Natural killer cell (primary cell): ENCODE data around the gene AKAP11. TPM values are rescaled to one million over a fixed set of nuclear protein-coding genes. Genes with fewer than 3 reads are reported as not detected.

Experiments used
- ATAC-seq, 3 donors: fragments of 150-1000 bp in 2 of 3; fragments of 200-7000 bp in 1 of 3; cut with Tn5 transposase; 1 replicate in 1 of 3; 2 replicates in 2 of 3; pipeline ENCODE4 v1.10.0; 2021; ENCODE audit warnings: mild to moderate bottlenecking in 2 of 3, moderate library complexity in 2 of 3
- DNase-seq, 2 donors: peaks; one replicate each; pipeline versions ENCODE4 v3.0.0 to v3.0.0-alpha.2; 2013 to 2021; ENCODE audit warnings: mixed read lengths in 1 of 2
- H3K27ac ChIP-seq: one replicate; pipeline ENCODE4 v1.5.1; 2013; ENCODE audit warnings: mild to moderate bottlenecking, low read length
- H3K27me3 ChIP-seq: one replicate; pipeline ENCODE4 v1.6.1; 2013; ENCODE audit warnings: low read length; ENCODE audit not compliant: control insufficient read depth, insufficient read depth
- H3K36me3 ChIP-seq: one replicate; pipeline ENCODE4 v1.6.1; 2013; ENCODE audit warnings: low read length; ENCODE audit not compliant: control insufficient read depth, insufficient read depth
- H3K4me1 ChIP-seq: one replicate; pipeline ENCODE4 v1.6.1; 2013; ENCODE audit warnings: low read length; ENCODE audit not compliant: control insufficient read depth, insufficient read depth
- H3K4me3 ChIP-seq: one replicate; pipeline ENCODE4 v1.5.1; 2013; ENCODE audit warnings: low read length
- H3K9me3 ChIP-seq: one replicate; pipeline ENCODE4 v1.6.1; 2013; ENCODE audit warnings: low read length; ENCODE audit not compliant: control insufficient read depth, insufficient read depth
- H3K27ac Mint-ChIP-seq, 2 donors: one replicate each; pipeline ENCODE4 v1.8.0; 2022; ENCODE audit warnings: mild to moderate bottlenecking in 2 of 2, mixed read lengths in 2 of 2, moderate library complexity in 1 of 2
- H3K27me3 Mint-ChIP-seq, 2 donors: one replicate each; pipeline ENCODE4 v1.8.0; 2022; ENCODE audit warnings: low read depth in 2 of 2, mixed read lengths in 2 of 2
- H3K36me3 Mint-ChIP-seq: one replicate; pipeline ENCODE4 v1.8.0; 2022; ENCODE audit warnings: mixed read lengths
- H3K4me1 Mint-ChIP-seq, 2 donors: one replicate each; pipeline ENCODE4 v1.8.0; 2022; ENCODE audit warnings: mixed read lengths in 2 of 2
- H3K4me3 Mint-ChIP-seq: one replicate; pipeline ENCODE4 v1.8.0; 2022; ENCODE audit warnings: mild to moderate bottlenecking, moderate library complexity, mixed read lengths
- H3K9me3 Mint-ChIP-seq, 2 donors: one replicate each; pipeline ENCODE4 v1.8.0; 2022; ENCODE audit warnings: mixed read lengths in 2 of 2
- WGBS: methylation state at CpG from one replicate; pipeline ENCODE4 v1.1.7; 2013; ENCODE audit warnings: missing lambda C conversion rate; ENCODE audit not compliant: insufficient coverage; 5-methylcytosine and 5-hydroxymethylcytosine counted together
- intact Hi-C: fragments of 100-400 bp; cut with micrococcal nuclease; formaldehyde crosslinking; loops from one replicate; pipeline ENCODE4 v1.14.2; 2022
- total RNA-seq, 4 donors: library from RNA; stranded (reverse); fragments of 120-200 nt in 1 of 4; gene quantifications; one replicate each; pipeline versions ENCODE4 v1.2.3 to v1.2.4, GENCODE V29; 2013 to 2022
- TF ChIP-seq, protein P1 (sequence below): fragments of 200-600 bp; IDR thresholded peaks from one replicate; pipeline ENCODE4 v1.8.0; 2022; ENCODE audit warnings: antibody characterized with exemption

AKAP11 gene
- total RNA-seq, 3 donors from 2014 or later (not counting 1 experiment from before 2014, with no cell fraction given): 23.6 to 31.9 (median 26.8) TPM

DNA sequence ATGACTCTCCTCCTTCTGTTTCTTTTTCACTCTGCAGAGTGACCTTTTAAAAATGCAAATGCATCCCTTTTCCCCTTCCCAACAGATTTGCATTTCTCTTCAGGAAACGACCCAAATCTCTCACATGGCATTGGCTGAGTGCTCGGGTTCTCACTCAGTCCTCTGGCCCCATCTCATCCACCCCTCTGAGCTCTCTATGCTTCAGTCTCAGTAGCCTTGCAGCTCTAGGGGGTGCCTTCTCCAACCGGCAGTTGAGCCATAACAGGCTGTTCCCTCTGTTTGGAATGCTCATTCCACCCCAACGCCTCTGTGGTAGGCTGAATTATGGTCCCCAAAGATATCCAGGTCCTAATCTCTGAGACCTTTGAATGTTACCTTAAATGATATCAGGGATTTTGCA is 78.2 kb downstream of the AKAP11 start:
- no peak overlapping the region for H3K4me3 ChIP-seq
- H3K4me3 Mint-ChIP-seq: no peak overlapping the region
- no peaks in the 10 kb centered on the region for H3K9me3 Mint-ChIP-seq
- no peak for DNase-seq
- no peaks in the 10 kb centered on the region for H3K27me3 ChIP-seq
- TF ChIP-seq, protein P1, sequence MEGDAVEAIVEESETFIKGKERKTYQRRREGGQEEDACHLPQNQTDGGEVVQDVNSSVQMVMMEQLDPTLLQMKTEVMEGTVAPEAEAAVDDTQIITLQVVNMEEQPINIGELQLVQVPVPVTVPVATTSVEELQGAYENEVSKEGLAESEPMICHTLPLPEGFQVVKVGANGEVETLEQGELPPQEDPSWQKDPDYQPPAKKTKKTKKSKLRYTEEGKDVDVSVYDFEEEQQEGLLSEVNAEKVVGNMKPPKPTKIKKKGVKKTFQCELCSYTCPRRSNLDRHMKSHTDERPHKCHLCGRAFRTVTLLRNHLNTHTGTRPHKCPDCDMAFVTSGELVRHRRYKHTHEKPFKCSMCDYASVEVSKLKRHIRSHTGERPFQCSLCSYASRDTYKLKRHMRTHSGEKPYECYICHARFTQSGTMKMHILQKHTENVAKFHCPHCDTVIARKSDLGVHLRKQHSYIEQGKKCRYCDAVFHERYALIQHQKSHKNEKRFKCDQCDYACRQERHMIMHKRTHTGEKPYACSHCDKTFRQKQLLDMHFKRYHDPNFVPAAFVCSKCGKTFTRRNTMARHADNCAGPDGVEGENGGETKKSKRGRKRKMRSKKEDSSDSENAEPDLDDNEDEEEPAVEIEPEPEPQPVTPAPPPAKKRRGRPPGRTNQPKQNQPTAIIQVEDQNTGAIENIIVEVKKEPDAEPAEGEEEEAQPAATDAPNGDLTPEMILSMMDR: no peak
- H3K9me3 ChIP-seq: no peaks in the 10 kb centered on the region
- H3K4me1 ChIP-seq: peaks cover 10% of the 10 kb centered on the region
- WGBS: 90% methylated on average over 4 of the region's 4 CpGs
- H3K27ac ChIP-seq: no peak overlapping the region
- no peaks in the 10 kb centered on the region for H3K36me3 ChIP-seq
- intact Hi-C loops: loop anchor here (10.0 kb wide), 1 partner anchor 125 kb away; no protein-coding TSS in a partner anchor
- H3K27me3 Mint-ChIP-seq: no peaks in the 10 kb centered on the region
- H3K27ac Mint-ChIP-seq: no peak overlapping the region
- no peak for ATAC-seq
- peaks cover 11 to 13% of the 10 kb centered on the region in 2 donors for H3K4me1 Mint-ChIP-seq
- no peaks in the 10 kb centered on the region for H3K36me3 Mint-ChIP-seq

GRCh38 chr13:42354241-42355091 is 82.5 kb downstream of the AKAP11 start:
- peak overlapping the region; percentile 14 for H3K27ac ChIP-seq
- Mint-ChIP-seq H3K9me3 (no peaks in the 10 kb centered on the region), H3K27ac (peak overlapping the region; percentile 55 to 71), H3K36me3 (no peaks in the 10 kb centered on the region), H3K27me3 (no peaks in the 10 kb centered on the region), H3K4me1 (peaks cover 15 to 20% of the 10 kb centered on the region in 2 donors), H3K4me3 (peak overlapping the region; percentile 5)
- peaks cover 18% of the 10 kb centered on the region for H3K4me1 ChIP-seq
- H3K36me3 ChIP-seq: no peaks in the 10 kb centered on the region
- H3K9me3 ChIP-seq: no peaks in the 10 kb centered on the region
- intact Hi-C loops: loop anchor here (10.0 kb wide), 1 partner anchor 120 kb away; no protein-coding TSS in a partner anchor
- ATAC-seq: peak; percentile 61 to 84 (median 78)
- peak in 1 of 2 donors; percentile 67 for DNase-seq
- WGBS: 22% methylated on average over 5 of the region's 6 CpGs
- H3K27me3 ChIP-seq: no peaks in the 10 kb centered on the region
- no peak overlapping the region for H3K4me3 ChIP-seq
- TF ChIP-seq, protein P1: no peak

- Histone ChIP-seq H3K27me3 (no peaks in the 10 kb centered on the region), H3K9me3 (no peaks in the 10 kb centered on the region), H3K27ac (peak overlapping the region; percentile 14), H3K36me3 (no peaks in the 10 kb centered on the region), H3K4me3 (no peak overlapping the region), H3K4me1 (peaks cover 18% of the 10 kb centered on the region)
- 54% methylated on average over 2 of the region's 4 CpGs for WGBS
- Mint-ChIP-seq H3K4me3 (no peak overlapping the region), H3K27me3 (no peaks in the 10 kb centered on the region), H3K9me3 (no peaks in the 10 kb centered on the region), H3K4me1 (peaks cover 15 to 20% of the 10 kb centered on the region in 2 donors), H3K36me3 (no peaks in the 10 kb centered on the region), H3K27ac (peak overlapping the region; percentile 55 to 71)
- intact Hi-C loops: loop anchor here (10.0 kb wide), 1 partner anchor 120 kb away; no protein-coding TSS in a partner anchor
- ATAC-seq (peak in 2 of 3 donors; percentile 35 to 61), DNase-seq (peak in 1 of 2 donors; percentile 81)
- TF ChIP-seq, protein P1: no peak
These were observed 83.1 kb downstream of the AKAP11 start for GRCh38 chr13:42355092-42355485.
